ENCODE results near the gene CISD3.

CISD3 gene

GRCh38 chr17:38713456-38714075 lies 16.6 kb upstream of the CISD3 start:
- H3K9me3 ChIP-seq: no peaks in the 10 kb centered on the region
- H3K36me3 ChIP-seq: peaks cover 66 to 100% (median 94%) of the 10 kb centered on the region in 3 donors
- DNase-seq: no peak
- no peak for TF ChIP-seq CTCF (IDR thresholded peaks at IDR 0.05)
- H3K4me3 ChIP-seq: no peak overlapping the region
- H3K4me1 ChIP-seq: no peaks in the 10 kb centered on the region
- H3K27me3 ChIP-seq: no peaks in the 10 kb centered on the region
- intact Hi-C loops (cut with DNase I; ENCODE audit: low total_unique reads): no loop called here
- no peak overlapping the region for H3K27ac ChIP-seq

- Histone ChIP-seq H3K9me3 (no peaks in the 10 kb centered on the region), H3K4me3 (no peak overlapping the region), H3K27ac (no peak overlapping the region), H3K36me3 (peaks cover 67 to 100% (median 89%) of the 10 kb centered on the region in 3 donors), H3K4me1 (no peaks in the 10 kb centered on the region), H3K27me3 (no peaks in the 10 kb centered on the region)
- DNase-seq: no peak
- no peak for TF ChIP-seq CTCF (IDR thresholded peaks at IDR 0.05)
- intact Hi-C loops (cut with DNase I; ENCODE audit: low total_unique reads): no loop called here
Observed at GRCh38 chr17:38715216-38715943, 14.8 kb upstream of the CISD3 start.

GRCh38 chr17:38716368-38717005 lies 13.7 kb upstream of the CISD3 start:
- no peak overlapping the region for H3K27ac ChIP-seq
- no peak for TF ChIP-seq CTCF (IDR thresholded peaks at IDR 0.05)
- H3K9me3 ChIP-seq: no peaks in the 10 kb centered on the region
- H3K4me3 ChIP-seq: no peak overlapping the region
- intact Hi-C loops (cut with DNase I; ENCODE audit: low total_unique reads): no loop called here
- no peaks in the 10 kb centered on the region for H3K27me3 ChIP-seq
- no peak for DNase-seq
- H3K36me3 ChIP-seq: peaks cover 72 to 100% (median 91%) of the 10 kb centered on the region in 3 donors
- H3K4me1 ChIP-seq: no peaks in the 10 kb centered on the region

GRCh38 chr17:38717139-38717745 lies 12.9 kb upstream of the CISD3 start:
- no peaks in the 10 kb centered on the region for H3K9me3 ChIP-seq
- no peaks in the 10 kb centered on the region for H3K4me1 ChIP-seq
- intact Hi-C loops (cut with DNase I; ENCODE audit: low total_unique reads): no loop called here
- H3K27me3 ChIP-seq: no peaks in the 10 kb centered on the region
- no peak for DNase-seq
- no peak overlapping the region for H3K4me3 ChIP-seq
- no peak overlapping the region for H3K27ac ChIP-seq
- peaks cover 67 to 100% (median 90%) of the 10 kb centered on the region in 3 donors for H3K36me3 ChIP-seq
- TF ChIP-seq CTCF (IDR thresholded peaks at IDR 0.05): no peak

GRCh38 chr17:38719289-38719942 lies 10.7 kb upstream of the CISD3 start:
- no peak for DNase-seq
- TF ChIP-seq CTCF (IDR thresholded peaks at IDR 0.05): no peak
- Histone ChIP-seq H3K27ac (no peak overlapping the region), H3K4me3 (no peak overlapping the region), H3K4me1 (peaks cover 0 to 2% (median under 1%) of the 10 kb centered on the region in 4 donors), H3K27me3 (no peaks in the 10 kb centered on the region), H3K9me3 (no peaks in the 10 kb centered on the region), H3K36me3 (peaks cover 55 to 100% (median 84%) of the 10 kb centered on the region in 3 donors)
- intact Hi-C loops (cut with DNase I; ENCODE audit: low total_unique reads): no loop called here

Data from tibial artery (tissue), 4 donors.